Glutamatergic neuron (in vitro differentiated cells): Measurements from ENCODE around the gene KCTD21. TPM values are rescaled to one million over a fixed set of nuclear protein-coding genes. Genes with fewer than 3 reads are reported as not detected.

Experiments used
- DNase-seq: peaks from one replicate; pipeline ENCODE4 v3.0.0; 2022
- H3K27ac Mint-ChIP-seq: one replicate; pipeline ENCODE4 v1.8.0; 2020; ENCODE audit warnings: mild to moderate bottlenecking, mixed read lengths, inconsistent platforms; ENCODE audit not compliant: unreplicated experiment
- H3K27me3 Mint-ChIP-seq: one replicate; pipeline ENCODE4 v1.8.0; 2020; ENCODE audit warnings: mild to moderate bottlenecking, moderate library complexity, mixed read lengths, inconsistent platforms; ENCODE audit not compliant: unreplicated experiment
- H3K36me3 Mint-ChIP-seq: one replicate; pipeline ENCODE4 v1.8.0; 2020; ENCODE audit warnings: mild to moderate bottlenecking, mixed read lengths, inconsistent platforms; ENCODE audit not compliant: unreplicated experiment
- H3K4me1 Mint-ChIP-seq: one replicate; pipeline ENCODE4 v1.8.0; 2020; ENCODE audit warnings: mild to moderate bottlenecking, low read depth, mixed read lengths, inconsistent platforms; ENCODE audit not compliant: unreplicated experiment
- H3K4me3 Mint-ChIP-seq: one replicate; pipeline ENCODE4 v1.8.0; 2020; ENCODE audit warnings: mild to moderate bottlenecking, mixed read lengths, inconsistent platforms; ENCODE audit not compliant: unreplicated experiment
- H3K9me3 Mint-ChIP-seq: one replicate; pipeline ENCODE4 v1.8.0; 2020; ENCODE audit warnings: mild to moderate bottlenecking, moderate library complexity, mixed read lengths, inconsistent platforms; ENCODE audit not compliant: unreplicated experiment
- CTCF ChIP-seq: fragments of 200-600 bp; sonication (generic); IDR thresholded peaks from one replicate; pipeline ENCODE4 v1.5.0; 2021; ENCODE audit not compliant: partially characterized antibody, unreplicated experiment
- total RNA-seq: library from RNA; stranded (reverse); fragmentation: NEBNext Ultra II Directional; extraction: Animal tissue kit (Norgen Biotek cat#: 25700); gene quantifications from one replicate; pipeline ENCODE4 v1.2.1, GENCODE V29; 2021; ENCODE audit not compliant: unreplicated experiment

KCTD21 gene
- total RNA-seq, 1 donor from 2014 or later, result 9.7 TPM

GRCh38 chr11:78221396-78222315 lies 33.2 kb upstream of the KCTD21 start:
- Mint-ChIP-seq H3K27ac (peak overlapping the region; percentile 34), H3K36me3 (peaks cover 40% of the 10 kb centered on the region), H3K9me3 (peaks cover 24% of the 10 kb centered on the region), H3K4me1 (no peaks in the 10 kb centered on the region), H3K4me3 (no peak overlapping the region), H3K27me3 (peaks cover 22% of the 10 kb centered on the region)
- DNase-seq, result no peak
- TF ChIP-seq CTCF, result no peak

GRCh38 chr11:78220218-78221157 lies 32.1 kb upstream of the KCTD21 start:
- no peak for DNase-seq
- Mint-ChIP-seq H3K27me3 (peaks cover 25% of the 10 kb centered on the region), H3K4me1 (no peaks in the 10 kb centered on the region), H3K9me3 (peaks cover 29% of the 10 kb centered on the region), H3K36me3 (peaks cover 38% of the 10 kb centered on the region), H3K4me3 (no peak overlapping the region), H3K27ac (peak overlapping the region; percentile 34)
- TF ChIP-seq CTCF, result no peak

GRCh38 chr11:78219493-78220217 lies 31.2 kb upstream of the KCTD21 start:
- Mint-ChIP-seq H3K9me3 (peaks cover 35% of the 10 kb centered on the region), H3K4me3 (no peak overlapping the region), H3K27ac (no peak overlapping the region), H3K36me3 (peaks cover 30% of the 10 kb centered on the region), H3K27me3 (peaks cover 25% of the 10 kb centered on the region), H3K4me1 (no peaks in the 10 kb centered on the region)
- TF ChIP-seq CTCF, result no peak
- DNase-seq, result no peak

GRCh38 chr11:78218707-78219492 lies 30.5 kb upstream of the KCTD21 start:
- DNase-seq, result no peak
- TF ChIP-seq CTCF, result no peak
- H3K4me3 Mint-ChIP-seq, result no peak overlapping the region
- H3K9me3 Mint-ChIP-seq, result peaks cover 37% of the 10 kb centered on the region
- no peaks in the 10 kb centered on the region for H3K4me1 Mint-ChIP-seq
- peaks cover 23% of the 10 kb centered on the region for H3K27me3 Mint-ChIP-seq
- no peak overlapping the region for H3K27ac Mint-ChIP-seq
- H3K36me3 Mint-ChIP-seq, result peaks cover 27% of the 10 kb centered on the region
